ENCODE data around the gene CACYBP. TPM values are rescaled to one million over a fixed set of nuclear protein-coding genes. Genes with fewer than 3 reads are reported as not detected.

Gene CACYBP
- total and polyA plus RNA-seq, 2 of the 13 experiments (the other 11 are each of a cell fraction or from before 2014, with no cell fraction given): 18.4 to 183 TPM

GRCh38 chr1:175023043-175023921 is 23.5 kb downstream of the CACYBP start, which contains the start of gene MRPS14 (continued):
- peak; percentile 21; the same call in 1 of the 2 replicates for TF ChIP-seq HNF4G (IDR thresholded peaks at IDR 0.05; ENCODE audit: borderline replicate concordance, low read depth, low read length)
- TF ChIP-seq HNF4G (CRISPR knock-in tag; IDR thresholded peaks at IDR 0.05; ENCODE audit: borderline replicate concordance, low read depth): 0 out of 2 replicates have a peak, but pooled peaks have one; percentile 39
- TF ChIP-seq ZSCAN31 (CRISPR knock-in tag; IDR thresholded peaks at IDR 0.05; ENCODE audit: low read depth): peak; percentile 67
- TF ChIP-seq ZNF878 (CRISPR knock-in tag; IDR thresholded peaks at IDR 0.05): 0 out of 2 replicates have a peak, but pooled peaks have one; percentile 58
- TF ChIP-seq GPBP1L1 (CRISPR knock-in tag; IDR thresholded peaks at IDR 0.05): no peak
- peak; percentile 79; the same call in 1 of the 2 replicates for TF ChIP-seq ZSCAN5A (CRISPR knock-in tag; IDR thresholded peaks at IDR 0.05; ENCODE audit: borderline replicate concordance)
- TF ChIP-seq AKAP8 (CRISPR knock-in tag; IDR thresholded peaks at IDR 0.05): 0 out of 2 replicates have a peak, but pooled peaks have one; percentile 28
- TF ChIP-seq ZNF343 (CRISPR knock-in tag; IDR thresholded peaks at IDR 0.05): no peak
- TF ChIP-seq LRRFIP1 (CRISPR knock-in tag; conservative IDR thresholded peaks at IDR 0.05): no peak
- peak; percentile 33; the same call in 1 of the 2 replicates for TF ChIP-seq ZNF136 (CRISPR knock-in tag; IDR thresholded peaks at IDR 0.05; ENCODE audit: low read depth)
- peak; percentile 69; the same call in 1 of the 2 replicates for TF ChIP-seq ZBED4 (CRISPR knock-in tag; IDR thresholded peaks at IDR 0.05; ENCODE audit: borderline replicate concordance)
- no peak for TF ChIP-seq ZNF780A (CRISPR knock-in tag; IDR thresholded peaks at IDR 0.05)
- peak; percentile 71; the same call in 1 of the 2 replicates for TF ChIP-seq MXD3 (CRISPR knock-in tag; IDR thresholded peaks at IDR 0.05)
- TF ChIP-seq ZNF761 (CRISPR knock-in tag; conservative IDR thresholded peaks at IDR 0.05): no peak
- peak; percentile 40; the same call in 1 of the 2 replicates for TF ChIP-seq ZBTB33 (CRISPR knock-in tag; IDR thresholded peaks at IDR 0.05)

Data from HepG2 (cell line).